Esophagus squamous epithelium (tissue), 5 donors: ENCODE measurements around the gene FRK. TPM values are rescaled to one million over a fixed set of nuclear protein-coding genes. Genes with fewer than 3 reads are reported as not detected.

Experiments used
- DNase-seq: peaks from one replicate; lab custom pipeline; 2025; lab: John Stamatoyannopoulos, UW
- H3K27ac ChIP-seq, 4 donors: fragments of 200-600 bp; sonication (generic); one replicate each; pipeline ENCODE4 v1.5.1; 2016 to 2019; ENCODE audit warnings: mild to moderate bottlenecking in 1 of 4
- H3K27me3 ChIP-seq, 4 donors: fragments of 200-600 bp; sonication (generic); 1 replicate in 3 of 4; 2 replicates in 1 of 4; pipeline versions ENCODE4 v1.5.1 to v1.6.0; 2017 to 2021; ENCODE audit warnings: antibody characterized with exemption in 1 of 4
- H3K36me3 ChIP-seq, 3 donors: fragments of 200-600 bp; sonication (generic); one replicate each; pipeline ENCODE4 v1.5.1; 2016 to 2019
- H3K4me1 ChIP-seq, 3 donors: fragments of 200-600 bp; sonication (generic); one replicate each; pipeline ENCODE4 v1.5.1; 2017 to 2019
- H3K4me3 ChIP-seq, 4 donors: fragments of 200-600 bp; sonication (generic); 1 replicate in 3 of 4; 2 replicates in 1 of 4; pipeline ENCODE4 v1.5.1; 2016 to 2019; ENCODE audit warnings: mild to moderate bottlenecking in 2 of 4, moderate library complexity in 1 of 4
- H3K9me3 ChIP-seq, 3 donors: fragments of 200-600 bp; sonication (generic); one replicate each; pipeline ENCODE4 v1.5.1; 2016 to 2019
- POLR2A ChIP-seq, 4 donors: fragments of 450-650 bp; IDR thresholded peaks; one replicate each; pipeline ENCODE4 v1.6.1; 2017; ENCODE audit warnings: antibody characterized with exemption in 4 of 4, mild to moderate bottlenecking in 4 of 4, moderate library complexity in 3 of 4
- WGBS, 2 donors: methylation state at CpG; one replicate each; pipeline ENCODE4 v1.1.5; 2018; 5-methylcytosine and 5-hydroxymethylcytosine counted together
- intact Hi-C: fragments of 100-400 bp; cut with DNase I; formaldehyde crosslinking; loops from one replicate; pipeline ENCODE4 v1.15.0; 2022
- total RNA-seq, 4 donors: library from RNA; depleted of rRNA; stranded (reverse); fragments of >200 nt; gene quantifications; one replicate each; pipeline ENCODE4 v1.1.0, GENCODE V29; 2016
- TF ChIP-seq, protein P1 (sequence below), 6 experiments: fragments of 450-650 bp in 4 of 6; fragments of 200-600 bp in 2 of 6; sonication (generic) in 2 of 6; IDR thresholded peaks; one replicate each; pipeline ENCODE4 v1.5.1; 2016 to 2019; ENCODE audit warnings: antibody characterized with exemption in 6 of 6, mild to moderate bottlenecking in 4 of 6, moderate library complexity in 4 of 6
- donor health status: DM: yes; HTN: yes; CAD: no.

The FRK gene
- total RNA-seq, 4 donors from 2014 or later, result 5.0 to 12.1 (median 10.0) TPM

DNA sequence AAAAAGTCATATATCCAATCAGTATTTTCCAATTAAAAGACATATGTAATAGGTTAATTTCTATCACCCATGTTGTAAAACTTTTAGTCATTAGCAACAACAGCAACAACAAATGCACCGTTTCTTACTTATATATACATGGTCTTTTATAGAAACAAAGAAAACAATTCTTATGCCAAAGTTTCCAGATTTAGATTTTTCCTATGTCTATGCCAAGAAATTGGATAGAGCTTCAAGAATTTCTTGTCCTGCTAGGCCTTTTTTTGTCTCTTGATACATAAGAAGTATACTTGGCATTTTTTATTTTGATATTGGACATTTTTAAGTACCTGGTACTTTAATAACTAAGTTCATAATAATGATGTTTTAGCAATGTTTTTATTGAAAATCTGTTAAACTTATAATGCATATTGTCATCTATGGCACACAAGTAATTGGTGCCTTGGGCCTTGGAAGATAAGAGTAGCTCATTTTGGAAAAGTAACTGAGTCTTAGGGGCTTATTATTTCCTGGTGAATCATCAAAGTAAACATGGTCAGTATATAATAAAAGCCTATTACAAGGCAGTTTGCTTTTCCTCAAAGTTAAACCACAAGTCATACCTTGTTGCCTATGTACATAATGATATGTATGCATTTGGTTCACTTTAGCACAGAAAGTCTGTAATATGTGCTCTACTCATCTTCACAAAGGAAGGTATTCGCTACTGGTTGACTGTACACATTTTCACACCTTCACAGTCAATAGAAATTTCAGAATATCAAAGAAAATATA is 10.1 kb upstream of the FRK start:
- Histone ChIP-seq H3K4me3 (no peak overlapping the region), H3K27ac (no peak overlapping the region), H3K27me3 (no peaks in the 10 kb centered on the region), H3K36me3 (no peaks in the 10 kb centered on the region), H3K4me1 (peaks cover 0 to 8% (median 2%) of the 10 kb centered on the region in 3 donors), H3K9me3 (no peaks in the 10 kb centered on the region)
- intact Hi-C loops, result no loop called here
- no peak for DNase-seq
- WGBS, 2 donors, result 37 to 45% methylated on average over 2 of the region's 2 CpGs
- TF ChIP-seq, protein P1, sequence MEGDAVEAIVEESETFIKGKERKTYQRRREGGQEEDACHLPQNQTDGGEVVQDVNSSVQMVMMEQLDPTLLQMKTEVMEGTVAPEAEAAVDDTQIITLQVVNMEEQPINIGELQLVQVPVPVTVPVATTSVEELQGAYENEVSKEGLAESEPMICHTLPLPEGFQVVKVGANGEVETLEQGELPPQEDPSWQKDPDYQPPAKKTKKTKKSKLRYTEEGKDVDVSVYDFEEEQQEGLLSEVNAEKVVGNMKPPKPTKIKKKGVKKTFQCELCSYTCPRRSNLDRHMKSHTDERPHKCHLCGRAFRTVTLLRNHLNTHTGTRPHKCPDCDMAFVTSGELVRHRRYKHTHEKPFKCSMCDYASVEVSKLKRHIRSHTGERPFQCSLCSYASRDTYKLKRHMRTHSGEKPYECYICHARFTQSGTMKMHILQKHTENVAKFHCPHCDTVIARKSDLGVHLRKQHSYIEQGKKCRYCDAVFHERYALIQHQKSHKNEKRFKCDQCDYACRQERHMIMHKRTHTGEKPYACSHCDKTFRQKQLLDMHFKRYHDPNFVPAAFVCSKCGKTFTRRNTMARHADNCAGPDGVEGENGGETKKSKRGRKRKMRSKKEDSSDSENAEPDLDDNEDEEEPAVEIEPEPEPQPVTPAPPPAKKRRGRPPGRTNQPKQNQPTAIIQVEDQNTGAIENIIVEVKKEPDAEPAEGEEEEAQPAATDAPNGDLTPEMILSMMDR (IDR thresholded peaks at IDR 0.05), result no peak
- TF ChIP-seq POLR2A (IDR thresholded peaks at IDR 0.05), result no peak

DNA sequence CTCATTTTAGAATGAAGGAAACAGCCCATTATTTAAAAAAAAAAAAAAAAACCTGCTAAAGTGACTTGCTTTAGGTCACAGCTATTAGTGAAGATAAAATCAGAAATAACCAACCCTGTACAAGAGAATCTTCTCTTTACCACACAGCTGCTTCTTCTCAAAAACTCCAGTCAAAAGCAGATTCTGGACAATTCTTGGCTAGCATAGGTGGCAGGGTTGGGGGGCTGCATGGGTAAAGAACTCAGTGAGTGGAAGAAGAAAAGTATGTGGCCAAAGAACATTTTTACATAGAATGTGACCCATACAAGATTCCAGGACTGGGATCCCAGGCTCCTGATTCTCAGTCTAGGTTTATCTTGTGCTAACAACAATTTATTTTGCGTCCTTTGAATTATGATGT is 9.4 kb upstream of the FRK start:
- Histone ChIP-seq H3K36me3 (no peaks in the 10 kb centered on the region), H3K4me3 (no peak overlapping the region), H3K9me3 (no peaks in the 10 kb centered on the region), H3K4me1 (peaks cover 0 to 8% (median 2%) of the 10 kb centered on the region in 3 donors), H3K27me3 (no peaks in the 10 kb centered on the region), H3K27ac (no peak overlapping the region)
- WGBS, 2 donors, result 83 to 95% methylated on average over 1 of the region's 1 CpG
- no peak for DNase-seq
- intact Hi-C loops, result no loop called here
- no peak for TF ChIP-seq POLR2A (IDR thresholded peaks at IDR 0.05)
- TF ChIP-seq, protein P1 (IDR thresholded peaks at IDR 0.05), result no peak

DNA sequence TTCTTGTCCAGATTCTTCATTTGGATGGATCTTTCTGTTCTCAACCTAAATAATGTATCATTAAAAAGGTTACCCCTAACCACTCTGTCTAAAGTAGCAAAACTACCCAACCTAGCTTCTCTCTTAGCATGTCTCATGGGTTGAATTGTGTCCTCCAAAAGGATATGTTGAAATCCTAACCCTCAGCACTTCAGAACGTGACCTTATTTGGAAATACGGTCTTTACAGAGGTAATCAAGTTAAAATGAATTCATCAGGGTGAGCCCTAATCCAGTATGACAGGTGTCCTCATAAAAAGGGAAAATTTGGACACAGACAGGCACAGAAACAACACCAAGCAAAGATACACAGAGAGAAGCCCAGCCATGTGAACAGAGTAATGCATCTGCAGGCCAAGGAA is 6.1 kb upstream of the FRK start:
- Histone ChIP-seq H3K27me3 (no peaks in the 10 kb centered on the region), H3K4me1 (peaks cover 0 to under 1% (median 0%) of the 10 kb centered on the region in 3 donors), H3K4me3 (no peak overlapping the region), H3K9me3 (no peaks in the 10 kb centered on the region), H3K36me3 (no peaks in the 10 kb centered on the region), H3K27ac (no peak overlapping the region)
- DNase-seq, result no peak
- intact Hi-C loops, result no loop called here
- no peak for TF ChIP-seq POLR2A (IDR thresholded peaks at IDR 0.05)
- TF ChIP-seq, protein P1 (IDR thresholded peaks at IDR 0.05), result no peak
- WGBS, 2 donors, result 70 to 80% methylated on average over 2 of the region's 2 CpGs

DNA sequence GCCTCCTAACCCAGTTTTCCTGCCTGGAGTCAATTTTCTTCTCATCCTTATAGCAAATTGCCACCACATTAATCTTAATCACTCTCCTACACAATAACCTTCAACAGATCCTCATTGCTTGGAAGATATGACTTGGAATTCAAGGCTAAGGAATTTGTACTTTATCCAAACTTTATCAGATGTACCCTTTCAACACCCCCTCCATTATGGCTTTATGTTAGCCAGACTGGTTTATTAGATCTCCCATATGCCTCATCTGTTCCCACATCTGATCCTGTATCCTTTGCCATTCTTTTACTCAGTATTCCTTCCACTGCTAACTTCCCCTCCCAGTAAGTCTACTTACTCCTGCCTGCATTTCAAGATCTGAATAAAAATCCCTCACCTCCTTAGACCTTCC is 4.0 kb upstream of the FRK start:
- H3K9me3 ChIP-seq, result no peaks in the 10 kb centered on the region
- no peak for DNase-seq
- intact Hi-C loops, result no loop called here
- H3K4me1 ChIP-seq, result peaks cover 0 to 11% (median 4%) of the 10 kb centered on the region in 3 donors
- no peak overlapping the region for H3K4me3 ChIP-seq
- H3K27me3 ChIP-seq, result no peaks in the 10 kb centered on the region
- H3K27ac ChIP-seq, result no peak overlapping the region
- no peak for TF ChIP-seq POLR2A (IDR thresholded peaks at IDR 0.05)
- TF ChIP-seq, protein P1 (IDR thresholded peaks at IDR 0.05), result no peak
- no peaks in the 10 kb centered on the region for H3K36me3 ChIP-seq

DNA sequence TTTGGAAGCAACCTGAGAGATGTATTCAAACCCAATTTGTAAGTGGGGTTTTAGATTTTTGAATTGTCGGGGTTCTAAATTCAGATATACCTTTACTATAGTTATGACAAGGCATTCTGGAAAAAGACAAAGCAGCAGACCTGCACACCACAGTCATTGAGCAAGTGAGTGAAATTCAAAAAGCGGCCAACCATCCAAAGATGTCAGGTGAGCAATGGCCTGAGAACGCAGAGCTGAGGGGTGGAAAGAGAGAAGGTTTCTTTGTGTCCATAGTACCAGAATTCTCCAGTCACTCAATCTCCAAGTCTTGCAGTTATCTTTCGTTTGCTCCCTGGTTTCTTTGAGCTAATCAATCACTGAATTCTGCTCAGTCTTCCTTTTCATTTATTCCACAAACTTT is 1.8 kb upstream of the FRK start:
- H3K27me3 ChIP-seq, result no peaks in the 10 kb centered on the region
- no peak for TF ChIP-seq POLR2A (IDR thresholded peaks at IDR 0.05)
- TF ChIP-seq, protein P1 (IDR thresholded peaks at IDR 0.05), result no peak
- 89 to 91% methylated on average over 4 of the region's 4 CpGs for WGBS, 2 donors

More for the DNA sequence above, 1.8 kb upstream of the FRK start:
- DNase-seq, result no peak
- Histone ChIP-seq H3K4me3 (no peak overlapping the region), H3K4me1 (peaks cover 0 to 29% (median 4%) of the 10 kb centered on the region in 3 donors), H3K36me3 (no peaks in the 10 kb centered on the region), H3K27ac (no peak overlapping the region), H3K9me3 (no peaks in the 10 kb centered on the region)
- intact Hi-C loops, result no loop called here
